Activated T-helper 1 cell treated with anti-CD3 and anti-CD28 coated beads, Interleukin-12 subunit alpha, Interleukin-12 subunit beta, Interleukin-2, Interleukin-4 antibody, amounts not matched to agents 30 ng/mL and 10 ng/mL and 1 ng/mL, durations not matched to agents 14 hours and 24 hours and 36 hours (primary cell): ENCODE data around the gene EHMT1. TPM values are rescaled to one million over a fixed set of nuclear protein-coding genes. Genes with fewer than 3 reads are reported as not detected.
"Not testable (repeated sequence)": the region's sequence is repeated elsewhere in the genome, so short reads cannot be mapped to it uniquely, and the experiment has no call there.

ENCODE experiments used
- DNase-seq: peaks from one replicate; pipeline ENCODE4 v3.0.0; 2021; ENCODE audit warnings: low spot score
- H3K27ac Mint-ChIP-seq: one replicate; pipeline ENCODE4 v1.8.0; 2021; ENCODE audit warnings: mild to moderate bottlenecking, mixed read lengths
- H3K27me3 Mint-ChIP-seq: one replicate; pipeline ENCODE4 v1.8.0; 2022; ENCODE audit warnings: mild to moderate bottlenecking, moderate library complexity, mixed read lengths; ENCODE audit not compliant: insufficient read depth
- H3K36me3 Mint-ChIP-seq: one replicate; pipeline ENCODE4 v1.8.0; 2021; ENCODE audit warnings: low read depth, mixed read lengths
- H3K4me1 Mint-ChIP-seq: one replicate; pipeline ENCODE4 v1.8.0; 2021; ENCODE audit warnings: low read depth, mixed read lengths
- H3K4me3 Mint-ChIP-seq: one replicate; pipeline ENCODE4 v1.8.0; 2021; ENCODE audit warnings: mild to moderate bottlenecking, moderate library complexity, mixed read lengths
- H3K9me3 Mint-ChIP-seq: one replicate; pipeline ENCODE4 v1.8.0; 2021; ENCODE audit warnings: mixed read lengths
- intact Hi-C: fragments of 100-400 bp; cut with micrococcal nuclease; formaldehyde crosslinking; loops from one replicate; pipeline ENCODE4 v1.15.1; 2024
- total RNA-seq: library from RNA; stranded (reverse); gene quantifications from 2 replicates; pipeline ENCODE4 v1.2.3, GENCODE V29; 2022

EHMT1 gene
- total RNA-seq, 1 donor from 2014 or later, result 97.0 TPM

GRCh38 chr9:137774775-137775386 lies 156.1 kb downstream of the EHMT1 start:
- H3K27ac Mint-ChIP-seq, result no peak overlapping the region
- no peaks in the 10 kb centered on the region for H3K27me3 Mint-ChIP-seq
- peaks cover 5% of the 10 kb centered on the region for H3K9me3 Mint-ChIP-seq
- intact Hi-C loops, result no loop called here
- H3K4me3 Mint-ChIP-seq, result no peak overlapping the region
- peaks cover 32% of the 10 kb centered on the region for H3K36me3 Mint-ChIP-seq
- no peak for DNase-seq
- no peaks in the 10 kb centered on the region for H3K4me1 Mint-ChIP-seq

DNA sequence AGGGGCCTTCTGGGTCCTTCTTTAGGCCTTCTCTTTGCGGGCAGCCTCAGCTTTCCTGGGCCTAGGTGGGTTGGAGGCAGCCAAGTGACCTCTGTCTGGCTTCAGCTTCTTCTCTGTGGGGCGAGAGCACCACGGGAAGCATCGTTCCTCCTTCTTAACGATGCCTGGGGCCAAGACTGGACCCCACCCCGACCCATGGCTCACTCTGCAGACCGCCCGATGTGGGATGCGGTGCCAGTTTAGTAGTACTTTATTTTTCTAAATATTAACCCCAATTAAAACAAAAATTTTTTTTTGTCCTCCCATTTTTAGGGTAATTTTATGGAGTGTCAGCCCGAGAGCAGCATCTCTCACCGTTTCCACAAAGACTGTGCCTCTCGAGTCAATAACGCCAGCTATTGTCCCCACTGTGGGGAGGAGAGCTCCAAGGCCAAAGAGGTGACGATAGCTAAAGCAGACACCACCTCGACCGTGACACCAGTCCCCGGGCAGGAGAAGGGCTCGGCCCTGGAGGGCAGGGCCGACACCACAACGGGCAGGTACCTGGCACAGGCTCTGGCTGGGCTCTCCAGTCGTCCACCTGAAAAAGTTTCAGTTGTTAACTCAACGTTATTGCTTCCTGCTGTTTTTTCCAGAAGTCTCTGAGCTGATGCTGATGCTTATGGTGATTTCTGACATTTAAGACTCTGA lies 157.6 kb downstream of the EHMT1 start:
- no peak overlapping the region for H3K27ac Mint-ChIP-seq
- no peaks in the 10 kb centered on the region for H3K4me1 Mint-ChIP-seq
- no peaks in the 10 kb centered on the region for H3K27me3 Mint-ChIP-seq
- H3K4me3 Mint-ChIP-seq, result no peak overlapping the region
- H3K9me3 Mint-ChIP-seq, result no peaks in the 10 kb centered on the region
- DNase-seq, result no peak
- H3K36me3 Mint-ChIP-seq, result peaks cover 21% of the 10 kb centered on the region
- intact Hi-C loops, result no loop called here

DNA sequence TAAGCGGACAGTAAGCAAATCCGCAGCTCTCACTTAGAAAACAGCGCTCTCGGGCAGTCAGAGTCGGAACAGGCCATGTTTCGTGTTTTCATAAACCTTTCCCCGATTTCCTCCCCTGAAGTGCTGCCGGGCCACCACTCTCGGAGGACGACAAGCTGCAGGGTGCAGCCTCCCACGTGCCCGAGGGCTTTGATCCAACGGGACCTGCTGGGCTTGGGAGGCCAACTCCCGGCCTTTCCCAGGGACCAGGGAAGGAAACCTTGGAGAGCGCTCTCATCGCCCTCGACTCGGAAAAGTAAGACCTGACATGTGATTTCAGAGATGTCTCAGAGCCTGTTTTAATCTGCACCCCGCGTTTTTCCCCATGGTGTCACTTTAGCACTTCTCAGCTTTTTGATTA lies 159.0 kb downstream of the EHMT1 start:
- Mint-ChIP-seq H3K9me3 (no peaks in the 10 kb centered on the region), H3K4me1 (no peaks in the 10 kb centered on the region), H3K4me3 (no peak overlapping the region), H3K27ac (no peak overlapping the region), H3K27me3 (no peaks in the 10 kb centered on the region), H3K36me3 (peaks cover 29% of the 10 kb centered on the region)
- DNase-seq, result no peak
- intact Hi-C loops, result no loop called here

DNA sequence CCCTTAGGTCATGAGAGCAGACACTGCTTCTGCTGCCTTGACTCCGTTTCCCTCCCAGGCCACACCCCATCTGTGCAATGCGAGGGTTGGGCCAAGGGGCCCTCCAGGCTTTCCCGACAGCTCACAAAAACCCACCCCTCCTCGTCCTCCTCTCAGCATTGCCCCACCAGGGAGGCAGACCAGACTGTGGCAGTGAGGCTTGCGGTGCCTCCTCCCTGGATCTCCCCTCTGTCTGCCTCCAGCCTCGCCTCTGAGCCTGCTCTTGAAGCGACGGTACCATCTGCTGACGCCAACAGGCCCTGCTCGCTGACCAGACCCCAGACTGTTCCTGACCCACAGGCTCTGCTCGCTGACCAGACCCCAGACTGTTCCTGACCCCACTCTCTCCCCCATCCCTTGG lies 159.5 kb downstream of the EHMT1 start:
- DNase-seq, result no peak
- no peak overlapping the region for H3K27ac Mint-ChIP-seq
- H3K4me1 Mint-ChIP-seq, result no peaks in the 10 kb centered on the region
- intact Hi-C loops, result no loop called here
- H3K4me3 Mint-ChIP-seq, result no peak overlapping the region
- peaks cover 30% of the 10 kb centered on the region for H3K36me3 Mint-ChIP-seq
- H3K9me3 Mint-ChIP-seq, result no peaks in the 10 kb centered on the region
- no peaks in the 10 kb centered on the region for H3K27me3 Mint-ChIP-seq

GRCh38 chr9:137778914-137779313 lies 160.1 kb downstream of the EHMT1 start:
- no peaks in the 10 kb centered on the region for H3K27me3 Mint-ChIP-seq
- peaks cover 31% of the 10 kb centered on the region for H3K36me3 Mint-ChIP-seq
- H3K4me1 Mint-ChIP-seq, result no peaks in the 10 kb centered on the region
- no peak overlapping the region for H3K27ac Mint-ChIP-seq
- intact Hi-C loops, result no loop called here
- H3K9me3 Mint-ChIP-seq, result no peaks in the 10 kb centered on the region
- H3K4me3 Mint-ChIP-seq, result no peak overlapping the region
- DNase-seq, result no peak

DNA sequence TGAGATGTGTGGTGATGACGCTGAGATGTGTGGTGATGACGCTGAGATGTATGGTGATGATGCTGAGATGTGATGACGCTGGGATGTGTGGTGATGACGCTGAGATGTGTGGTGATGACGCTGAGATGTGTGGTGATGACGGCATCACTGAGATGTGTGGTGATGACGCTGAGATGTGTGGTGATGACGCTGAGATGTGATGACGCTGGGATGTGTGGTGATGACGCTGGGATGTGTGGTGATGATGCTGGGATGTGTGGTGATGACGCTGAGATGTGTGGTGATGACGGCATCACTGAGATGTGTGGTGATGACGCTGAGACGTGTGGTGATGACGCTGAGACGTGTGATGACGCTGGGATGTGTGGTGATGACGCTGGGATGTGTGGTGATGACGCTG lies 161.2 kb downstream of the EHMT1 start:
- H3K4me1 Mint-ChIP-seq, H3K27ac Mint-ChIP-seq, H3K4me3 Mint-ChIP-seq, DNase-seq, H3K27me3 Mint-ChIP-seq, H3K9me3 Mint-ChIP-seq, intact Hi-C loops: not testable (repeated sequence)
- H3K36me3 Mint-ChIP-seq, result peaks cover 33% of the 10 kb centered on the region

DNA sequence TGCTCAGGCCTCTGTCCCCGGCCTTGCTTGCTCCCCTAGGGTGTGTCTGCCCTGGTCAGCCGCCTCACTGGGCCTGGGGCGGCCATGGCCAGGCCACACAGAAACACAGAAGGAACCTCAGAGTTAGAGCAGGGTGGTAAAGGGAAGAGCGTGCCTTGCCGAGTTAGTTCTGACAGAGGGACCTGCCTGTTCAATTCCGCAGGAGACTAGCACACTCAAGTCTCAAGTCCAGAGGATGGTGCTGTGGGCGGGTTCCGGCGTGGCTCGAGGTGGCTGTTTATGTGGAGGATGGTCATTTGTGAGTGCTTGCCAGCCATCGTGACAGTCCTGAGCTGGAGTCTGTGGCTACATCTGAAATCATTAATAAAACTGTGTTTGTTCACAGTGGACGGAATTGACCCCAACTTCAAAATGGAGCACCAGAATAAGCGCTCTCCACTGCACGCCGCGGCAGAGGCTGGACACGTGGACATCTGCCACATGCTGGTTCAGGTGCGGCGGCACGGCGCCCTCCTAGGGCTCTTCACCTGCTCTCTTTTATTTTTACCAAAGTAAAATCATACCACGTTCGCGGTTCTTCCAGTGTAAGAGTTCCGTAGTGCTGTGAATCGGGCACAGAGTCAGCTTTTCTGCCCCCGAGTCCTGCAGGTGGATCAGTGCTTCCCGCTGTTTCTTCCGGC lies 163.2 kb downstream of the EHMT1 start:
- intact Hi-C loops, result no loop called here
- Mint-ChIP-seq H3K27ac (no peak overlapping the region), H3K9me3 (no peaks in the 10 kb centered on the region), H3K36me3 (peaks cover 37% of the 10 kb centered on the region), H3K4me3 (no peak overlapping the region), H3K27me3 (no peaks in the 10 kb centered on the region), H3K4me1 (no peaks in the 10 kb centered on the region)
- DNase-seq, result no peak

DNA sequence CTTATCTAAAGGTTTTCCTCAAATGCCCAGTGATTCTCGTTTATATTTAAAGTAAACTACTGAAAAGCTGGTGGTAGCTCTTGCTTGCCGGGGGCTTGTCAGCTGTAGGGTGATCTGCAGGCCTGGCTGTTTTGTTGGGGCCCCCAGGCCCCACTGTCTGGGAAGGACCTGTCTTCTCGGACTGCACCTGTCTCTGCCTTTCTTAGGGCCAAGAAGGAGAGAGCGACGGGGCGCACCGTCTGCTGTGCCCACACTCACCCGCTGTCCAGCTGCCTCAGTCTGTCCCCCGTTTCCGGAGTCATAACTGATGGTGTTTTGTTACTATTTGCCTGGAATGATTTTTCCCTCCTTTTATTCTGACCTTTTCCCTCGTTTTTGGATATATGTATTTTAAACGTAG lies 164.7 kb downstream of the EHMT1 start:
- H3K4me3 Mint-ChIP-seq, result no peak overlapping the region
- intact Hi-C loops, result no loop called here
- no peak for DNase-seq
- H3K27ac Mint-ChIP-seq, result no peak overlapping the region
- H3K9me3 Mint-ChIP-seq, result no peaks in the 10 kb centered on the region
- no peaks in the 10 kb centered on the region for H3K4me1 Mint-ChIP-seq
- no peaks in the 10 kb centered on the region for H3K27me3 Mint-ChIP-seq
- peaks cover 36% of the 10 kb centered on the region for H3K36me3 Mint-ChIP-seq

- H3K27ac Mint-ChIP-seq, result no peak overlapping the region
- intact Hi-C loops, result no loop called here
These were observed 165.2 kb downstream of the EHMT1 start for GRCh38 chr9:137784046-137784445.

DNA sequence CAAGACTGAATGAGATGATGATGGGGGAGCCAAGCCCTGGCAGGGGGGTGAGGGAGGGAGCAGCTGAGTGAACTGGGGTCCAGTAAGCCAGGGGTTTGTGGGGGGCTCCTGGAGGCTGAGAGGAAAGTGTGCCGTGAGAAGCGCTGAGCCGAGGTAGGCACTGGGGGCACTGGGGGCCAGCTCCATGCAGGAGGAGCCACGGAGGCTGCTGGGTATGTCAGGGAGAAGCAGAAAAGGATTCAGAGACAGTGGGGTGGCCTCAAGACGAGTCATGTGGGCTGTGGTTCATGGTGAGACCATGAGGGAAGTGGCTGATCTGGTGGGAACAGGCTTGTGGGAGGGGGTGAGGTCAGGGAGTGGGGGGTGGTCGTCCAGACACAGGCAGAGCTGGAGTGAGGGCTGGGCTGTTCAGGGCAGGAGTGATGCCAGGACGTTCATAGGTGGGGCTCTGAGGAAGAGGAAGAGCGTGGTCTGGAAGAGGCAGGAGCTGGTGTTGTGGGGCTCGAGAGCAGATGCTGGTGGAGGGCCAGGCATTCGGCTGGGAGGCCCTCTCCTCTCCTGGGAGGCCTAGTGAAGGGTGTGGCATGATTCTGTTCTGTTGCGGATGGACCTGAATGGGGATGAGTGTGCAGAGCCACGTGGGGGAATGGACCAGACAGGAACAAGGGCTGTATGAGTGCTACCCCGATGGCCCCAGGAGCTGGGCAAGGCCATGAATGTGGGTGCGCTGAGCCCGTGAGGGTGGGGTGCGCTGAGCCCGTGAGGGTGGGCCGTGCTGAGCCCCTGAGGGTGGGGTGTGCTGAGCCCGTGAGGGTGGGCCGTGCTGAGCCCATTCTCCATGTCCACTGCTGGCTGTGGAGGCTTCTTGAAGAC lies 166.1 kb downstream of the EHMT1 start:
- Mint-ChIP-seq H3K9me3 (no peaks in the 10 kb centered on the region), H3K4me1 (no peaks in the 10 kb centered on the region), H3K4me3 (no peak overlapping the region), H3K27me3 (no peaks in the 10 kb centered on the region), H3K27ac (no peak overlapping the region), H3K36me3 (peaks cover 32% of the 10 kb centered on the region)
- intact Hi-C loops, result no loop called here
- no peak for DNase-seq

More at GRCh38 chr9:137784046-137784445, 165.2 kb downstream of the EHMT1 start:
- Mint-ChIP-seq H3K4me3 (no peak overlapping the region), H3K36me3 (peaks cover 32% of the 10 kb centered on the region), H3K9me3 (no peaks in the 10 kb centered on the region), H3K4me1 (no peaks in the 10 kb centered on the region), H3K27me3 (no peaks in the 10 kb centered on the region)
- DNase-seq, result no peak

DNA sequence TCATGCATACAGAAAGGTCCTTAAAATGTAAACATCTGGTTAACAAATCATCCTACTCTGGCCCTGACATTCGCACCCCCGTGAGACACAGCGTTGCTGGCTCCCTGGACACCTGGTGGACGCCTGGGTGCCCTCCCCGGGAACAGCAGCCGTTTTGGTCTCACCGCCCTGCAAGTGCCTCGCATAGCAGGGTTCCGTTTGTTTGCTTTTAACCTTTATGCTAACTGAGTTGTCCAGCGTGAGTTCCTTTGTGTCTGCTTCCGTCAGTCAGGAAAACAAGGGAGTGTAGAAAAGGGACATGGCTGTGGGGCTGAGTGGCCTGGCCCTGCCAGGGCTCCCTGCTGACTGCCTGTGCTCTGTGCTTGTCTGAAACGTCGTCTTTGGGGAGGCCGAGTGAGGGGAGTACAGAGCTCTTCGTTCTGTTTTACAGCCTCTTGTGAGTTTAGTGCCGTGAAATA lies 166.9 kb downstream of the EHMT1 start:
- Mint-ChIP-seq H3K36me3 (peaks cover 37% of the 10 kb centered on the region), H3K4me3 (no peak overlapping the region), H3K9me3 (no peaks in the 10 kb centered on the region), H3K4me1 (no peaks in the 10 kb centered on the region), H3K27ac (no peak overlapping the region), H3K27me3 (no peaks in the 10 kb centered on the region)
- no peak for DNase-seq
- intact Hi-C loops, result no loop called here

- no peak for DNase-seq
- intact Hi-C loops, result no loop called here
- H3K27ac Mint-ChIP-seq, result no peak overlapping the region
- H3K36me3 Mint-ChIP-seq, result peaks cover 43% of the 10 kb centered on the region
- H3K4me3 Mint-ChIP-seq, result no peak overlapping the region
- no peaks in the 10 kb centered on the region for H3K4me1 Mint-ChIP-seq
- no peaks in the 10 kb centered on the region for H3K9me3 Mint-ChIP-seq
- no peaks in the 10 kb centered on the region for H3K27me3 Mint-ChIP-seq
These were observed 167.7 kb downstream of the EHMT1 start for GRCh38 chr9:137786511-137786920.
